GM18520 (cell line): Measurements from ENCODE around the gene ZEB1.
A peak's percentile ranks its signal among the peaks of the same experiment; 100 is the strongest.
"Not testable (repeated sequence)": the region's sequence is repeated elsewhere in the genome, so short reads cannot be mapped to it uniquely, and the experiment has no call there.

ENCODE experiments used
- ATAC-seq: cut with Tn5 transposase; IDR thresholded peaks from one replicate; pipeline ENCODE4 v1.9.1; 2021; ENCODE audit not compliant: unreplicated experiment

Gene ZEB1

DNA sequence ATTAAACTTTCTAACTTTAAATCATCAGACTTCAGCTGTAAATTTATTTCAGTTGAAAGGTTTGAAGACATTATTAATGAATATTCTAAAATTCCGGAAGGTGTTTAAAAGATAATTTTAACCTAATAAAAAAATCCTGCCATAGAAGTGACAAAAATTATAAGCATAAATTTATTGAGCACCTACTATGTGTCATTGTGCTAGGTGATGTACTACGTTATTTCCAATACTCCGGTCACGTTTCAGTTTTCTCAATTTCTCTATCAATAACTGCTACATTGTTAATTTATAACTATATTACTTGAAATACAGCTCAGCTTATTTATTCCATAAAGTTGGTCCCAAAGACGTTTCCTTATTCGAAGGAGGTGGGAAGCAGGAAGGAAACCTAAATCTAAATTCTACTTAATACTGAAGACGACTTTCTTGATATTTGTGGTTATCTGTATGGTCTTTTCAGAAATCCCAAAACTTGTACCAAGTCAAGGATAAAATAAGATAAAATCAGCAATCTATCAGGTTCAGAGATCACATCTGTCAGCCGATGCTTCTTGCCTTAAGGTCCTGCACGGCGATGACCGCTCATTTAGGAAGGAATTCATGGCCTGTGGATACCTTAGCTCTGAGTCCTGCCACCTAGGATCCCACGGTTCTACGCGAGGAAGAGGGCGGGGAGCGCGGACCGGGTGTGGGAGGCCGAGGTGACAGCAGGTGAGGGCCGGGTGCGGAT lies 1.2 kb upstream of the ZEB1 start:
- ATAC-seq = no peak

DNA sequence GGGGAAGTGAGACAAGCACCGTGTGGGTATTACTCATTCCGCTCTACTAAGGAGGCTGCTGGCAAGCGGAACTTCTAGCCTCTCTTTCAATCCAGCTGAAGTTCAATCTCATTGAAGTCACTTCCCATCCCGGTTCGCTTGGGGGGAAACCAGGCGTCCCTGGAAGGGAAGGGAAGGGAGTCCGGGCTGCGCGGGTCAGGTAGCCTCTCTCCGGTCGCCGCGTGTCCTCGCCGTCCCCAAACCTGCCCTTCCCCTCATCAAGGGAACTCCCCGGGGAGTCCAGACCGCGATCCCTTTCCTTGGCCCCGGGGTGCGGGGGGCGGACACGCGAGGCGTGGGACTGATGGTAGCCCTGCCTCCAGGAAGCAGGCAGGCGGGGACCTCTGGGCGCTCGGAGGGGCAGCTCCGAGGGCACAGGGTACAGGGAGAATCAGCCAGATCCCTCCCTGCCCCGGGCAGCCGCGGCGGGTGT lies 598 bp upstream of the ZEB1 start:
- peak; percentile 54 for ATAC-seq

DNA sequence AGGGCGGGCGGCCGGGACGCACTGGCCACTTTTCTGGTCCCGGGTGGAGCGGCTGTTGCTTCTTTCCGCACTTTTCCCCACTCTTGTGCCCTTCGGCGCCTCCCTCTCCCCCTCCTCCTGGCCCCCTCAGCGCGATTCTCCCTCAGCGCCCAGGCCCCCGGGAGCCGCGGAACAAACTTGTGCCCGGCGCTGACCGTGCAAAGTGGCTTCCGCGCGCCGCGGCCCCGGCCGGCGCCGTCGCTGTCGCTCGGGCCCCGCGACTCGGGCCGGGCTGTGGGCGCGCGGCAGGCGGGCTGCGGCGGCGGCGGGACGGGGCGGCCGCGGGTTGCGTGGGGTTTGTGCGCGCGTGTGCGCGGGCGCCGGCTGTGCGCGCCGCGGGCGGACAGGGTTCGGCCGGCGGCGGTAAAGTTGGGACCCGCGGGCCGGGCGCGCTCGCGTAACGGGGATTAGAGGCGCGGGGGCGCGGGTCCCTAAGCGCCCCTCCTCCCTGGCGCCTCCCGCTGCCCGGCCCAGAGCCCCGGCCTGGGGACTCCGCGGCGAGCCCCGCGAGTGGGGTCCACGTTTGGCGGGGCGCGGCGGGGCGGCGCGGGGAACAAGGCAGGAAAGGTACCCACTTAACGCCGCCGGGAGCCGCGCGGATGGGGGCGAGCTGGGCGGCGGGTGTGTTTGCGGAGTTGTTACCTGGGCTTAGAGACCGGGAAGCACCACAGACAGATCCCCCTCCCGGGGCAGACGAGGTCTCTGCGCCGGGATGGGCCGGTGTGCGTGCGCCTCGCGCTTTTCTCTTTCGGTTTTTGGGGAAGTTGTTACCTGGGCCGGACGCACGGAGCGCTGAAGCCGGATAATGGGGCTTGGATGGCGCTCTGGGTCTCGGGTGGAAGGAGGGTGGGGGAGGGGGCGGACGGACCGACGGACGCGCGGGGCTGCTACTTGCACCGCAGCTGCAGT lies 860 bp downstream of the ZEB1 start:
- ATAC-seq = peak; percentile 7

DNA sequence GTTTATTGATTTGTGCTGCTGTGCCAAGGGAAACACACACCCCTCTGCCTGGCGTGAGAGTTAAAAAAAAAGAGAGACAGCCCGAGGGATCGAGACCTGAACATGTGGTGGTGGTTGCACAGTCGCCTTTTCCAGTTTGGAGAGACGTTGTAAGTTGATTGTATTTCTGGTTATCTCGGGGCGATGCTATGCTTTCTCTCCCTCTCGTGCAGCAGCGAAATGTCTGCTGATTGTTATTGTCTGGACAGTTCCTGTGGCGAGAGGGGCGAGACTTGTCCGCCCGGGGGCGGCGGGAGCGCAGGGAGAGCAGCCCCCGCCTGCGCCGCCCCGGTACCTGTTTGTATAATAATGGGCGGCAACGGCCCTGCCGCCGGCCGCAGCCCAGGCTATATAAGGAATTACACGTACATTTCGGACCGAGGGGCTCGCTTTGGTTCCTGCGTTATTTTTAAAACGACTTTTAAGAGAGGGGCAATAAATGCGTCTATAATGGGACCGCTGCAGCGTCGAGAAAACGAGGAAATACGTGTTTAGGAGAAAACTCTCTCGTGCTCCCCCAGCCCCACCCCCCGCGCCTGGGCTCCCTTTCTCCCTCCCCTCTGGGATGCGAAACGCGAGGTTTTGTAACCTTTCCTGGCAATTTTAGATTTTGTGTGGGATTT lies 1.7 kb downstream of the ZEB1 start:
- no peak for ATAC-seq

DNA sequence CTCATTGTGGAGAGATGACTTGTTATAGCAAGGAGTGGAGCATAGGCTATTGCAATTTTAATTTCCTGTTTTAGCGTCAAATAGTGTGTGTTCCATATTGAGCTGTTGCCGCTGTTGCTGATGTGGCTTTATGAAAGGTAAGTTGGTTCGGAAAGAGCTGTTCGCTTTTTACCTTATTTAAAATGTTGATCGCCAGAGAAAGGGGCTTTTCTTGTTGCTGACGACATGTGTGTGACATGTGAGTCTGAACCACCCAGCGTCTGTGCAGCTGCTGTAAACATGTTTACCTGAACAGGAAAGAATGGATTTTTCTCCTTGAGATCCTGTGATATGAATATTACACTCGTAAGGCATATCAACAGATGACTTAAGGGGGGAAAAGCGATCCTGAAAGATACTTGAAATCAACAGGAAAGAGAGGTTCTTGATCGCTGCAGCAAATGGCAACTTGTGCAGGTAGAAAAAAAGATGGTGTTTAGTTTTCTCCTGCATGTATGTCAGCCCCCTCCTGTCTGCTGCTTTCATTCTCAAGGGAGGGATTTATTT lies 2.5 kb downstream of the ZEB1 start:
- ATAC-seq = no peak

DNA sequence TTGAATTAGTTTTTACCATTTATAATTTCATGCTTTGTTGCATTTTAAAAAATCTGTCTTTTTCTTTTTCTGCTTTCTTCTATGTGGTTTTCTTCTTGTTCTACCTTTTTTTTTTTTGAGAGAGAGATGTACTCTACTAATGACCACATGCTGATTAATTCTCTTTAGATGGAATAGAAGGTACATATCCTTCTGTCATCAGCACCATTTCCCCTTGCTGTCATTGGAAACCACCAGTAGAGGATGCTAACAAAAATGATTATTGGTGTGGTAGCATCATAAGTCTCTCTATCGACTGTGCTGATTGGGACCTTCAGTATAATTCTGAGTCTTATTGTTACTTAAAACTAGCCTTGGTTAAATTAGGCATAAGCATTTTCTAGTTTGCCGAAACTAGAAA lies 3.6 kb downstream of the ZEB1 start:
- ATAC-seq = no peak

DNA sequence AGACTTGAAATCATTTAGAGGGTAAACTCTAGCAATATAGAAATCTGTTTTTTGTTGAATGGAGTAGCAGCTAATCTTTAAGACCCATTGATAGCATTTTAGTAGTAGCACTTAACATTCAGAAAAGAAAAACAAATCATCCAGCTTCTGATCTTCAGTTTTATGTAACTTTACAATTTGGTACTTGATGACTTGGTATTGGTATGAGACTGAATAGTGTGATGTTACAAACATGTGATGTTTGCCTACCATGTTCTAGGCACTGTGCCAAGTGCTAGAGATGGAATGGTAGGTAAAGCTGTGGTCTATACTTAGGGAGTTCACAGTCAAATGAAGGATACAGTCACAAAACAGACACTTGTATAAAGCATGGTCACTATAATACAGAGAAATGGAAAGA lies 21.3 kb downstream of the ZEB1 start:
- ATAC-seq = no peak

DNA sequence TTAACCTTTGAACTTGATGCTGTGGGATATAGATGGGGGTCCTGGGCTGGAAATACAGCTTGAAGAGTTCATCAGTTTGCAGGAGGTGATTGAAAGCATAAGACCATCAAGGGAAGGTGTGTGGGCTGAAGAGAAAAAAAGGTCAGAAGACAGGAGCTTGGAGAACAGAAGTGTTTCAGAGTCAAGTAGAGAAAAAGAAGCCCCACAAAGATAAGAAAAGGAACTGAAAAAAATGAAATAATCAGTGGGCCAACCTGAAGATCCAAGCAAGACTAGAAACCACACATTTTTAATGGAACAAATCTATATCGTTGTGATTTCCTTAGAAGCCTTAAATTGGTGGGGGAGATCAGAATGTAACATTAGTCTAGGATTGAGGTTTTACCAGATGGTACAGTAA lies 22.5 kb downstream of the ZEB1 start:
- no peak for ATAC-seq

DNA sequence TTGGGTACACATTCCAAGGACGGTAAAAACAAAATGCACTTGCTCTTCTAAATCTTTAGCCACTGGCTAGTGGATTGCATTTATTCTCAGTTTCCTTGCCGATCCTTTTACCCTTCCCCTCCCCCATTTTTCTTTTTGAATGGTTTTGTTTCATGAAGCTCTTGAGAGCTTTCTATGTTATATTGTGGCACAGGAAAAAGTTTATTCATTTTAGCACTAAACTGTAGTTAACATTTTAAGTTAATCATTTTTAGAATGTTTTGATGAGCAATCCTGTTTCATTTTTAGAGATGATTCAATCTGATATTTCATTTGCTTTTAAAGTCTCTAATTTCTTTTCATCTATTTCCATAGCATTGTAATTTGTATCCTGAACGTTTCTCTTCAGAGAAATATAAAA lies 24.0 kb downstream of the ZEB1 start:
- ATAC-seq = no peak

DNA sequence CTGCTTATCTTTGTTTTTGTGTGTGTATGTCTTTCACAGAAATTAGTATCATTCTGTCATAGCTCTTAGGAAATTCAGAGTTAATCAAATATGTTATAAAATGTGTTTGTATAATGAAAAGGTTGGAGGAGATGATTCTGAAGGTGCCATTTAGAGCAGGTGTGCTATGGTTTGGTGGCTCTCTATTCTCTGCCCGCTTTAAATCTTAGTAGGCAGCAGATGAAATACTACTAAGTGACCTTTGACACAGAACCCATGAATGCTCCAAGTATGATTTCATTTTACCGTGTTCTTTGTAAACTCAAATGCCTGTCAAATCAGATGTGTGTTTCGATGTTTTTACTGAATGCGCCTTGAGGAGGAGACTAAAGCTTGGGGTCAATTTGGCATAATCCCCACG lies 24.5 kb downstream of the ZEB1 start:
- no peak for ATAC-seq

DNA sequence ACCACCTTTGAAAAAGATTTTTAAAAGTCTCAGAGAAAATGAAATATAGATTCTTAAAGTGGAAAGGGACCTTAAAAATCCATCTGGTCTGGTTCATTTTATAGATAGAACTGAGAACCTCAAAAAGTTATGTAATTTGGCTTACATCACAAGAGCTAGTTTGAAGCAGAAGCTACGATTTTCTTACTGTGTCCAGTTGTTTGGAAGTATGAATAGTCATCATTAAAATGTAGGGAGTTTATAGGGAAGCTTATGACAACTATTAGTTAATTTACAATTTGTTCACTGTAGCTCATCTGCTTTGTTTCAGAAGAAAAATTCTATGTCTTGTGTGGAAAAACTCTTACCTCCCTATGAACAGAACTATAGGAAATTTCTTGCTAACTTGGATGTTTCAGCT lies 26.9 kb downstream of the ZEB1 start:
- ATAC-seq = no peak

DNA sequence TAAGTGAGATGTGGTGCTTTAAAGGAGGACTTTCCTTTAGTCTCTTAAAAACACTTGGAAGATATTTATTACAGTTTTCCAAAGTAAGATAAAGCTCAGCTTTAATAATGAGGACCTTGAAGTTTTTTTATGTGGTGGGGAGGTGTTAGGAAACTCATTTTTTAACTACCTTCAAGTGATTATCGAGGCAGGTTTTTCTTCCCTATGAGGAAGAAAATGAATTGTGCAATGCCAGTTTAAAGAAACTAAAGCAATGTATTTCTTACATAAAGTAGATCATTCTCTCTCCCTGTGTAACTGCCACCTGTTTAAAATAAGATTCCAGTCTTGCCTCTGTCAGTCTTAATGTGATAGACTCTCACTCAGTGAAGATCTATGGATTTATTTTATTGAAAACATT lies 27.9 kb downstream of the ZEB1 start:
- ATAC-seq = no peak

DNA sequence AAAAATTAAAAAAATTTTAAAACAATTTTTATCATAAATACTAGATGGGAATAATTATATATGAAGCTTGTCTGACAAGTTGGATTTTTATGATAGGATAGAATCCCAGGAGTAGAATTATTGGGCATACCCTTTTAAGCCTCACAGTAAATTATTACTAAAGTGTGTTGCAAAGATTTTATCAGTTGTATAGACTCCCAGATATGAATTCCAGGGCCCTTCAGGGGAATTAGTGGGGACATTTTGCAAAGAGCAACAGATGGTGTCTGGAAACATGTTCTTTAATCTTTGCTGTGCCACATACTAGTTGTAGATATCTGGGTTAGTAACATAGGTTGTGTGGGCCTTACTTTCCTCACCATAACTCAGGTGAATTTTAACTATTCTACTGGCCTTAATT lies 28.7 kb downstream of the ZEB1 start:
- ATAC-seq = no peak

DNA sequence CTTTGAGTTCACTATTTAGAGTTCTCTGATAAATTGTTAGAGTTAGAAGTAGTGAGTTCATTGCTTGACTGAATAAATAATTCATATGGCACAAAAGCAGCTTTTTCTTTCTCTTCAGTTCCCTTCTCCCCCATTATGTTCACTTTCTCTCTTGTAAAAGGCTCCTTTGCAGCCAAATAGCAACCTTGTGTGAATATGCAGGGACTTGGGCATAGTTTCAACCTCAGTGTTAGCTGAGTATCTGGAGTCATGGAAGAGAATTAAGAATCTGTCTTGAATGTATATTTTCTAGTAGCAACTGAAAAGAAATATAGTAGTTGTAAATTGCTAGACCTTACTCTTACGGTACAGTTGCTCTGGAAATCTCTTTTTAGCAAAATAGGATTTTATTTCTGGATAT lies 31.9 kb downstream of the ZEB1 start:
- no peak for ATAC-seq

DNA sequence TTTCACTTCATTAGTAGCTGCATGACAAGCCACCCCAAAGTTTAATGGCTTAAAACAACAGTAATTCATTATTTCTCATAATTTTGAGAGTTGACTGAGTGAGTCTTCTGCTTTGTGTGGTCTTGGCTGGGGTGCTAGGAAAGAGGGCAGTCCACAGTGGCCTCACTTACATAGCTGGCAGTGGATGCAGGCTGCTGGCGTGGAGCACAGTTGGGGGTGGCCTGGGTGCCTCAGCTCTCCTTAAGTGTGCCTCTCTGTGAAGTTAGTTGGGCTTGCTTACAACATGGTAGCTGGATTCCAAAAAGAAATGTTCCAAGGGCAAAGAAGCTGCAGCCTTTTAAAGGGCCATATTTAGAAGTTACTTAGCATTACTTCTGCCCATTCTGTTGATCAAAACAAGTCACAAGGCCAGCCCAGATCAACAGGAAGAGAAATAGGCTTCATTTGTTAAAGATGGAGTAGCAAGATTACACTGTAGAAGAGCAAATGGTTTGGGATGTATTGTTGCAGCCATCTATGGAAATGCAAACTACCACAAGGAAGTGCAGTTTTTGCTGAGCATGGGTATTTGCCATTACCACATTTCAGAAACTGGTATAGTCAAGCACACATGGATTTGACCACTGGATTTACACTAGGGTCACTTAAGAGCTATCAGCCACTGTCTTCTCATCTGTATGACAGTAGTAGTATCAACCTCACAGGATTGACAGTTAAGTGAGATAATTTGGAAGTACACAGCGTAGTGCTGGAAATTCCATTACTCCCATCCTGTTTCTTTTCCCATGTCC lies 33.6 kb downstream of the ZEB1 start:
- ATAC-seq = no peak

DNA sequence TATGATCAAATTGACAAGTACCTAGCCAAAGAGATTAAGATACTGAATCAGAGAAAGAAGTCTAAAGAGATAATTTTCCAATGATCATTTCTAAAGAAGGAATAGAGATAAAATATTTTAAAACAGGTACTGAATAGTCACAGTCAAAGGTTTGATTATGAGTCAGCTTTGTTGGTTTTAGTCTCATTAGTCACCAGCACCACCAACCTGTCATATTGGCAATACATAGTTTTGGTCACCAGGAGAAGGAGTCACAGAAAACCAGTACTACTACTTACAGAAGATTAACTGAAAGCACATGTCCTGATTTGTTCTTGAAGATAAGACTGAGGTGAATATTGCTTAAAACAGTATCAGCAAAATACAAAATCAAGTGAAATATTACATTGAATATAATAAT lies 34.6 kb downstream of the ZEB1 start:
- peak; percentile 90 for ATAC-seq

DNA sequence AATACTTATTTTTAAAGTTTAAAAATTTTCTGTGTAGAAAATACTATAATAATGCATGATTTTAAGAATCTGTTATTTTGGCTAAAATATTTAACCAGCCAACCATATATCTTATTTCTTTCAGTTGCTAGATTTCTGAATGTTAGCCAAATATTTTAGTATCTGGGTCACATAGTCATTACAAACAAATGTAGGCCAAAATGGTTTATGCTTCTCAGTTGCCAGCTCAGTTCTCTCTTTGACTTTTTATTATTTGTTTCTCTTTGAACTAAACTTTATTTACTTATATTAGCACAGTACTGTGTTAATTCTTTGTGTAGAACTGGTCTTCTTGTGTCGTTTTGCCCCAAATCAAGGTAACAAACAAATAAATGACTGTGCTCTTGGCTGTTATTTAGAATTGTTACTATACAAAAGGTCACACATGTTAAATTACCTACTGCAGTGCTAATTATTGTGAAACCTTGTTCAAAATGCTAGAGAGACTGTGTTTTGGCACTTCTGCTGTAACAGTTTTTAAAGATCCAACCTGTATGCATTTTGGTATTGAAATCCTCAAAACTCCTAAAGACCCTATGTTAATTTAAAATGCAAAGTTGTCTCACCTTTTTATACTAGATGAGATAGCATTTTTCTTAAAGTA lies 39.8 kb downstream of the ZEB1 start:
- no peak for ATAC-seq

DNA sequence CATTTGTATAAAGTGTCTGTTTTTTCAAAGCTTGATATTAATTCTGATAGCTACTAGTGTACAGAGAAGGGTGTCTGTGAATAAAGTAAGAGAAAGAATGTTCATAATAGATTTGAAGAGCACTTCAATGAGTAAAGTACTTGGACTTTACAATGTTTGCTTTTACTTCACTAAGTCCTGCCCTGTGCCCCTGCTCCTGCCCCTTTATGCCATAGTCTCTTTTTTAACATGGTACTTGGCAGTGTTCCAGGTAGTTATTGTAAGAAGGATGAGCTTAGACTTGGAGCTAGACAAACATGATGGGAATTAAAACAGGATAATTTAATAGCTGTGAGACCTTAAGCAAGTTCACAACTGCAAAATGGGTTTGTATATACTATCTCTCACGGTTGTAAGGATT lies 41.0 kb downstream of the ZEB1 start:
- ATAC-seq = no peak

DNA sequence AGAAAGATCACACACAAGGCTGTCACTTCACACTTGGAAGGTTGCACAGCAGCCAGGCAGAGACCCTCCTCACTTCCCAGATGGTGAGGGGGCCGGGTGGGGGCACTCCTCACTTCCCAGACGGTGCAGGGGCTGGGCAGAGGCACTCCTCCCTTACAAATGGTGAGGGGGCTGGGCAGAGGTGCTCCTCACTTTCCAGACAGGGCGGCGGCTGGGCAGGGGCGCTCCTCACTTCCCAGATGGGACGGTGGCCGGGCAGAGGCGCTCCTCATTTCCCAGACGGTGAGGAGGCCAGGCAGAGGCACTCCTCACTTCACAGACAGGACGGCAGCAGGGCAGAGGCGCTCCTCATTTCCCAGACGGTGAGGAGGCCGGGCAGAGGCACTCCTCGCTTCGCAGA lies 42.5 kb downstream of the ZEB1 start:
- not testable (repeated sequence) for ATAC-seq

DNA sequence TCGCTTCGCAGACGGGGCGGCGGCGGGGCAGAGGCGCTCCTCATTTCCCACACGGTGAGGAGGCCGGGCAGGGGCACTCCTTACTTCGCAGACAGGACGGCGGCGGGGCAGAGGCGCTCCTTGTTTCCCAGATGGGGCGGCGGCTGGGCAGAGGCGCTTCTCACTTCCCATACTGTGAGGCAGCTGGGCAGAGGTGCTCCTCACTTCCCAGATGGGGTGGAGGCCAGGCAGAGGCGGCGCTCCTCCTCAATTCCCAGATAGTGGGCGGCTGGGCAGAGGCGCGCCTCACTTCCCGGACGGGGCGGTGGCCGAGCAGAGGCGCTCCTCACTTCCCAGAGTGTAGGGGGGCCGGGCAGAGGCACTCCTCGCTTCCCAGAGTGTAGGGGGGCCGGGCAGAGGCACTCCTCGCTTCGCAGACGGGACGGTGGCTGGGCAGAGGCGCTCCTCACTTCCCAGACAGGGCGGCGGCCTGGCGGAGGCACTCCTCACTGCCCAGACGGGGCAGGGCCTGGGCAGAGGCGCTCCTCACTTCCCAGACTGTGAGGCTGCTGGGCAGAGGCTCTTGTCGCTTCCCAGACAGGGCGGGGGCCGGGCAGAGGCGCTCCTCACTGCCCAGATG lies 43.1 kb downstream of the ZEB1 start:
- ATAC-seq = no peak
